ENCODE results near the gene ITPKC.

ITPKC gene

DNA sequence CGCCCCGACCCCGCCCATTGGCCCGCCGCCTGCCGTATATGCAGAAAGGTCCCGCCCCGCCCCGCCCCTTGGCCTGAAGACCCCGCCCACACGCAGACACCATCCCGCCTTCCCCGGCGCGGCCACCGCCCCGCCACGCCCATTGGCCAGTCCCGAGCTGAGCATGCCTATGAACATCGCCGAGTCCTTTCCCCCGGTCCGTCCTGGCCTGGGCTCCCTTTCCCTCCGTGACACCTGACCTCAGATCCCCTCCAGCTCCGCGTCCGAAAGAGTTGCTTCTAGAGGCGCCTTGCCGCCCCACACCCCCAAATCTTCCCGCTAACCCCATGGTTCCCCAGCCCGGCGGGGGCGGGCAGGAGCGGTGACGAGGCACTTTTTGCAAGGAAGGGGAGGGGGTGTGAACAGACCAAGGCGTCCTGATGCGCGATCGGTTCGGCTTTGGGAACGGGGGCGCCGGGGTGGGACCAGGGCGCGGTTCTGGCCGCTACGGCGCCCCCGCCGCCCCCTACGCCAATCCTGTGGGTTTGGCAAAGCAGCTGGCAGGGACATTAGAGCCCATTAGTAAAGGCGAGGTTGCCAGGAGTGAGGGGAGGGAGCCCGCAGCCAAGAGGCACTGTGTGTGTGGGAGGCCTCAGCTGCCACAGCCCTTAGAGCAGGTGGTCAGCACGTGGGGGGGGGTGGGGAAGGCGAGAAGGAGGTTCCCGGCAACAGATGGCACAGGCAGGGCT is 26.1 kb upstream of the ITPKC start:
- peak; percentile 92 to 93 for DNase-seq

DNA sequence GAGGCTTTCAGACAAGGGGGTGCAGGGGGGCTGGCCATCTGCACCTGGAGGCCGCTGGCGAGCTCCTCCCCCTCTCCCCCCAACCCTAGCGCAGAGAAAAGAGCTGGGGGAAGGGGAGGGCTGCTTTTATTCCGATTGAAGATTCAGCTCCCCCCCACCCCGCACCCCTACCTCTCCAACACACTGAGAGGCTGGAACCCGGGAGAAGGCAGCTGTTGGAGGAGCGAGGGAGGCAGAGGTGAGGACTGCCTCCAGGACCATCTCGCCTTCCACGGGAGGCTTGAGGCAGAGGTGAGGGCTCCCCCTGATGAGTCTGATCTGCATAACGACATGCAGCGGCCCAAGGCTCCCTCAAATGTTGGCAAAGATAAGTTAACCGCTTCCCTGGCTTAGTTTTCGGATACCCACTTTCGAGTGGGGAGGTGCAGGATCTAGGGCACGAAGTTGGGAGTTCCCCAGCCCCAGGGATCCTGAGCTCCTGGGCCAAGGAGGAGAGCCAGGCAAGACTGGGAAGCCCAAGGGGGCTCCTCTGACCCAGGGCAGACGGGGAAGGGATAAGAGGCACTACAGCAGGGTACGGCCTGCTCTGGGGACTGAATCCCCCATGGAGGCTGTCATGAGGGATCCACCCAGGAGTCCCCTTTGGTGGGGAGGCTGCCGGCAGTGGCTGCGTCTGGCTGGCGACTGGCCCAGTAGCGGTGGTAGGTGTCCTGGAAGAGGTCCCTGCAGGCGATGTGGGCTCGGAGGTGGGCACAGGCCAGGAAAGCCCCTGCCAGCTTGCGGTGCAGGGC is 25.3 kb upstream of the ITPKC start:
- peak in 1 of 2 experiments; percentile 91 for DNase-seq

DNA sequence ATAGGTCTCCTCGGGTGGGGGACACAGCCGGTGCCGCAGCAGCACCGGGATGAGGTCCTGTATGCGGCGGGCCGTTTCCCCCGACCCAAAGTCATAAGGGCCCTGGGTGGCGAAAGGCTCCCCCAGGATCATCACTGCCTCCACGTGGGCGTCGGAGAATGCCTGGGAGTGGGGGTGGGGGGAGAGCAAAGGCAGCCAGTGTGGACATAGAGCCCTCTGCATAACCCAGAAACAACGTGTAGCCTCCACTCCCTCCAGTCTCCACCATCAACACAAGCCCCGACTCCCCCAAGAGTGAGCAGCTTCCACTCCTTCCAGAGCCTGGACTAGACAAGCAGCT is 24.7 kb upstream of the ITPKC start:
- no peak for DNase-seq

DNA sequence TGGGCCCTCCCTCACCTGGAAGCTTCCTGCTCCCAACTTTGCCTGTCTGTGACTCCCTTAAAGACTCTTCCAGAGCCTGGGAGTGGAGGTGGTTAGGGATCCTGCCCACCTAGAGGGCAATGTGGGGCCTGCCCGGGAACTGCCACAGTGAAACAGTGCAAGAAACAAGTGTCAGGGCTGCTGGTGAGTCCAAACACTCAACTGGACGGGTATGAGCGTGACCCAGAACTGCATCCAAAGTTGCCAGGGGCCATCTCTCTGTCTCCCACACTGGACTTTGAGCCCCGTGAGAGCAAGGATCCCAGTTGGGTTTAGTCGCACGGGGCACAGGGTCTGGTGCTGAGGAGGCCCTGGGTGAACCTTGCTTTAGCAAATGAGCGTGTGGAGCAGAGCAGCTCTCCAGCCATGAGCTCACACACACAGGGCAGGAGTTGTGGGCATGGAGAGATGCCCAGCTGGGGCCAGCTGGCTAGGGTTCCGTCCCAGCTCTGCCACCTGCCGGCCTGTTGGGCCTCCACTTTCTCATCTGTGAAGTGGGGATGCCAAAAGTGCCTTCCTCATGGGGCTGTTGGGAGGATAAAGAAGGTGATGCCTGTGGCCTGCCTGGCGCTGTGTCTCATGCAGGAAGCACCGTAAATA is 23.6 kb upstream of the ITPKC start:
- no peak for DNase-seq

DNA sequence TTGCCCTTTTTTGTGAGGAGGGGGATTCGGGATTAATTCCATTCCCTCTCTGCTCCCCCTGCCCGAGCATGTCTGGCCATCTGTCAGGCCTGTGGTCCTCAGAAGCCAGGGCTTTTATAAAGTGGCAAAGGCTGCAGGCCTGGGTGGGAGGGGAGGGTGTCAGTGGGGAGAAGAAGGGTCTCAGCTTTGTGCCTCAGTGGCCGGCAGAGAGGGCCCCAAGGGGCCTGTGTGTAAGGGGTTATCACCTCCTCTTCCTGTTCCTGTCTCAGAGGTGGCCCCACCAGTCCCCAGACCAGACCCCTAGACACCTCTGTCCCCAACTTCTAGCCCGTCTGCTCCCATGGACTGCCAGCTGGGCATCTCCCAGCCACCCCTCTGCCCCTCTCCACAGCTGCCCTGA is 23.0 kb upstream of the ITPKC start:
- DNase-seq: no peak

DNA sequence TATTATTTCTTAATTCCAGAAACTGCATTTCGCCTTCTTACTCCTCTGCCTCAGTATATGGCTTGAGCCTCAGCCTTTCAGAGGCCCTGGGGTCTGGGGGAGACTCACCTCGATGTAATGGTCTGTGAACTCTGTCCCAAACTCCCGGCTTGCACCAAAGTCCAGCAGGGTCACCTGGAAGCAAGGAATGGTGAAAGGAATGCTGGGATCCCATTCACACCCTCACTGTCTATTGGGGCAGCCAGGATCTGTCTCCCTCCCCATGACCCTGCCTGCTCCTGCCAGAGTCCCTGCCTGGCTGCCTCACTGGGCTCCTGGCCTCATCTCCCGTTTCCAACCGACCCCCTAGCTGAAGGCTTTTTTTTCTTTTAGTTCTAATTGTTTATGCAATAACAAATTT is 21.0 kb upstream of the ITPKC start:
- no peak for DNase-seq

DNA sequence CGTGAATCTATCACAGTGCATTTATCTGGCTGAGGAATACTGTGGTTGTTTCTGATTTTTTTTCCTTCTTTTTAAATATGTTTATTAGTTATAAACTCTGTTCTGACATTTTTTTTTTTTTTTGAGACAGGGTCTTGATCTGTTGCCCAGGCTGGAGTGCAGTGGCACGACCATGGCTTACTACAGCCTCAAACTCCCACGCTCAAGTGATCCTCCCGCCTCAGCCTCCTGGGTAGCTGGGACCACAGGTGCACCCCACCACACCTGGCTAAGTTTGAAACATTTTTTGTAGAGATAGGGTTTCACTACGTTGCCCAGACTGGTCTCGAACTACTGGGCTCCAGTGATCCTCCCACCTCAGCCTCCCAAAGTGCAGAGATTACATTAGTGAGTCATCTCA is 19.9 kb upstream of the ITPKC start:
- DNase-seq: no peak

DNA sequence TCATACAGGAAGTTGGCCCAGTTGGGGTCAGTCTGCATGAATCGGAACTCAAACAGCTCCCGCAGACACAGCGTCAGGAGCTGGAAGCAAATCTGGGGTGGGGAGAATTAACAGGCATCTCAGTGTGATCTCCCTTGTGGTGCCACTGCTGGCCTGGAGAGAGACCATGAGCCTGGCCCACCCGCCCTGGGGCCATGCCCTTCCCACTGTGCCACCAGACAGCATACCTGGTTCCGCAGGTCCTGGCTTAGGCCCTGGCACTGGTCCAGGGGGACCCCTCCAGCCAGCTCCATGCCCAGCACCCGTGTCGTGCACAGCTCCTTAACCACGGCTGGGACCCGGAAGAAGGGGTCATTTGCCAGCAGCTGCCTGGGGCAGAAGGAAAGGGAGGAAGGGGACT is 16.8 kb upstream of the ITPKC start:
- DNase-seq: no peak

DNA sequence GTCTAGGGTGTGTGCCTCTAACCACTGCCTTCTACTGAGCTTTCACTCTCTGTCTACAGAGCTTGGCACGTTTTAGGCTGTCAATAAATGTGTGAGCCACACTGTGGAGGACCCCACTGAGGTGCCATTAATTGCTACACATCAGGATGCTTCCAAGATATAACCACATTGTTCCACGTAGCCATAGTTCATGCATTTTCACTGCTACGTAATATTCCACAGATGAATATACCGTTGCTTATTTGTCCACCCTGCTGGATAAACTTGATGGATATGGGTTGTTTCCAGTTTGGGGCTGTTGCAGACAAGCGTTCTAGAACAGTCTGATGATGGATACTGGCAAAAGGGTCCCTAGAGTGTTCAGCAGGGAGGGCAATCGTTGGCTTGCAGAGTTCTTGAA is 15.2 kb upstream of the ITPKC start:
- DNase-seq: no peak

DNA sequence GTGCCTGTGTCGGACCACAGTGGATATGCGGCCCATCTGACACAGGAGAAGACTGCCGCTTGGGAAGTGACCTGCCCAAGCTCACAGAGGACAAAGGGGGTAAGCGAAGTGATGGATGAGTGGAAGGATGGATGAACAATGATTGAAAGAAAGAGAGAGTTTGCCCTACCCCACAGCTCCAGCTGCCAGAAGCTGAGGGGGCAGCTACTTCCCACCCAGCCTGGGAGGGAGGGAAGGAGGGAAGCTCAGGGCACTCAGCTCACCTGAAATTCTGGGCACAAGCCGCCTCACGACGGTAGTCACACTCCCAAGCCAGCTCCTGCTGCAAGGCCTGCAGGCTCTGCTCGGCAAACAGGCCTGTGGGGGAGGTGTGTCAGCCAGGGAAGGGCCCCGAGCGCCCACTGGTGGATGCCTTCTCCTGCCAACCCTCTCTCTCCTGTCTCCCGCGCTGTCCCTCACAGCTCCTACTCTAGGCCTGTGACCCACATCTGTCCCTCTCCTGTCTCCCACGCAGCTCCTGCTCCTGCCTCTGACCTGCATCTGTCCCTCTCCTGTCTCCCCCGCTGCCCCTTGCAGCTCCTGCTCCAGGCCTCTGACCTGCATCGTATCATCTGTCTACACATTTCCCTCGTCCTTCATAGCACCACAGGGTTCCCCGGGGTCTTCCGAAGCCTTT is 14.4 kb upstream of the ITPKC start:
- peak in 1 of 2 experiments; percentile 5 for DNase-seq

DNA sequence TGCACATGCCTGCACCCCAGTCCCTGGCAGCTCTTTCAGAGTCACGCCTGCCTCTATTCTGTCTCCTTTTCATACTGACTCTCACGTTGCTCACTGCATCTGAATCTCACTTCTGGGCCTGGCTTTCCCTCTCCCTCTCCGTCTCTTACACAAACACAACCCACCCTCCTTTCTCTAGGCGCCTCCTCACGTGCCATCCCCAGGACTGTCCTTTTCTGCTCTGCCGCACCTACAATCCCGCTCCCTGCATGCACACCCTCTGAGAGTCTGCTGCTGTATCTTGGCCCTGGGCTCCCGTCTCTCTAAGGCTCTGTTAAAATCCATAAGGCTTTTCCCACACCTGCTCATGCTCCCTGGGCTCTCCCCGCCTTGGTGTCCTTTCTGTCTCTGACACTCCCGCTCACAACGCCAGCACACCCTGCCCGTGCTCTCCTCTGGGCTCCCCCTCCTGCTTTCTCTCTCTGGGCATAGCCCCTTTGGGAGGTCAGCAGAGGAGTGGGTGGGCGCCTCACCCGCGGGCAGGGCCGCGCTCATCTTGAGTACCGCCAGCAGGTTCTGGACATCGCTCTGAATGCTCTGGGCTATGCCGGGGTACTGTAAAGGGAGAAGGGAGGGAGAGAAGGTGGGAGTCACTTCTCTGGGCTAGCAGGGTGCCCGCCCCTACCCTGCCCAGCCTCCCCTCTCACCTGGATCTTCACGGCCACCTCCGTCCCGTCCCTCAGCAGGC is 13.7 kb upstream of the ITPKC start:
- DNase-seq: no peak

DNA sequence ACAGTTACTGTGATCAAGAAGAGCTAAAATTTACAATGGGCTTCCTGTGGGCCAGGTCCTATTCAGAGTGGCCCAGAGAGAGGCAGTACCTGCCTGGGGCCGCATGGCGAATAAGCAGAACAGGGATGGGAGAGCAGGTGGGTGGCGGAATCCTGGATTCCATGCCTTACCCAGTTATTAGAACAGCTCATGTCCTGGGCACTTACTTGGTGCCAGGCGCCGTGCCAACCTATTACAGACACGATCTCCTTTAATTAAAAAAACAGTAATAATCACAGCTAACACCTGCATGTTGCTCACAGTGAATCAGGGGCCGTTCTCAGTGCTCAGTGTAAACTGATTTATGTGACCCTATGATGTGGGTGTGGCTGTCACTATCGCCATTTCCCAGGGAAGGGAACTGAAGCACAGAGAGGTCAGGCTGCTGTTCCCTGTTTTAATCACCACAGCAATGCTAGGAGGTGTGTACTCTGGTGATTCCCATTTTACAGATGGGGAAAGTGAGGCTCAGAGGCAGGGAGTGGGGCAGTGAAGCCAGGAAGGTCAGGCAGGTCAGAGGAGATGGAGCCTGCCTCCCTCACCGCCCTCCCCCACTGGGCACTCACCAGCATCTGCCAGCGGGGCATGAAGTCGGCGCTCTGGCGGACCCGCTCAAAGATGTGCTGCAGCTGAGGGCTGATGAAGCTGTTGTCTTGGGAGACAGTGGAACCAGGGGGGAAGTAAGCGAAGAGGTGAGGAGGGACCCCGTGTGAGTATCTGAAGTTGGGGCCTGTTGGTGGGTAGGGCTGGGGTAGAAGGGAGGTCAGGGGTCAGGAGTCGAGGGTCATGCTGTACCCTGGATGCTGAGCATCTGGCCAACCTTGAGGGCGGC is 12.2 kb upstream of the ITPKC start:
- DNase-seq: no peak

DNA sequence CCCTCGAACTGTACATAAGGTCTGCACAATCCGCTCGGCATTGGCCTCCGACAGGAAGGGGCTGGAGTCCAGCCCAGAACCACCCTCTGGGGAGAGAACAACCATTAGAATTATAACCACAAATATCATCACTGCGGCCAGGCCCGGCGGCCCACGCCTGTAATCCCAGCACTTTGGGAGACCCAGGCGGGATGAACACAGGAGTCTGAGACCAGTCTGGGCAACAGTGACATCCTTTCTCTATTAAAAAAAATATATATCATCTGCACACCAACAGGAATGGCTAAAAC is 11.6 kb upstream of the ITPKC start:
- DNase-seq: no peak

DNA sequence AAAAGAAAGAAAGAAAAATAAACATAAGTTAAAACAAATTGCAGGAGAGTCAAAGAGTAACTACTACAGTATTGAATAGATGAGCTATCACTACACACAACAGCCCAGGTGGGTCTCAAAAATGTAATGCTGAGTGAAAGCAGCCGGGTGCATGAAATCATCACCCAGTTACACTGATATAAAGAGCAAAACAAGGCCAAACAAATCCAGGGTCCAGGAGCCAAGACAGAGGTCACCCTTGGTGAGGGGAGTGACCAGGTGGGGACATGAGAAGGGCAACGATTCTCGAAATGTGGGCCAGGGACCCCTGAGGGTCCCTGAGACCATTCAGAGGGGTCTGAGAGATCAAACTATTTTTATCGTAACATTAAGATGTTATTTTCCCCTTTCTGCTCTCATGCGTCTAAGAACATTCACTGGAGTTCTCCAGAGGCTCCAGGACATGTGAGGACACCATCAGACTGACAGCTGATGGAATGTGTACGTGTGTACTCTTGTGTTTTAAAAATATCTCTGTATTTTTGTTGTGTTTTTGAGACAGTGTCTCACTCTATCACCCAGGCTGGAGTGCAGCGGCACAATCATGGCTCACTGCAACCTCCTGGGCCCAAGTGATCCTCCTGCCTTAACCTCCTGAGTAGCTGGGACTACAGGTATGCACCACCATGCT is 10.8 kb upstream of the ITPKC start:
- no peak for DNase-seq

DNA sequence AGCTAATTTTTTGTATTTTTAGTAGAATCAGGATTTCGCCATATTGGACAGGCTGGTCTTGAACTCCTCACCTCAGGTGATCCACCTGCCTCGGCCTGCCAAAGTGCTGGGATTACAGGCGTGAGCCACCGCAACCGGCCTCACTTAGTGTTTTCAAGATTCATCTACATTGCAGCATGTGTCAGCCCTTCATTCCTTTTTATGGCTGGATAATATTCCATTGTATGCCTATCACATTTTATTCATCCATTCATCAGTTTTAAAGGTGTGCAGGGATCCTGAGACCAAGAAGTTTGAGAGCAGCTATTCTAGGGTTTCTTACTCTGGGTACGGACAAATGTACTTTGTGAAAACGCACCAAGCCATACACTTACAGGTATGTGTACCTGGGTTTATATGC is 9.3 kb upstream of the ITPKC start:
- no peak for DNase-seq

DNA sequence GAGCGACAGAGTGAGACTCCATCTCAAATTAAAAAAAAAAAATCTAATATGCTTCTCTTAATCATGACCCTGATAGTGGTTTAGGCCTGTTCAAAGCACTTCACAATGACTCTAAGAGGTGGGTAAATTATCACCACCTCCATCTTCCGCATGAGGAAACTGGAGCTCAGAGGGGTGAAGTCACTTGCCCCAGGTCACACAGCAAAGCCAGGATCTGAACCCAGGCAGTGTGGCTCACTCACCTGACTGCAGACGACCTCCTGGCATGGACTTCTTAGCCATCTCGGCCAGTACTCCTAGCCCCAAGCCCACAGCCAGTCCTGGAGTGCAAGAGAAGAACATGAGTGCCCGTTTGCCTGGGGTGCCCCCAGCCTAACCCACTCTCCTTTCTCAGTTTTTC is 7.1 kb upstream of the ITPKC start:
- DNase-seq: no peak

DNA sequence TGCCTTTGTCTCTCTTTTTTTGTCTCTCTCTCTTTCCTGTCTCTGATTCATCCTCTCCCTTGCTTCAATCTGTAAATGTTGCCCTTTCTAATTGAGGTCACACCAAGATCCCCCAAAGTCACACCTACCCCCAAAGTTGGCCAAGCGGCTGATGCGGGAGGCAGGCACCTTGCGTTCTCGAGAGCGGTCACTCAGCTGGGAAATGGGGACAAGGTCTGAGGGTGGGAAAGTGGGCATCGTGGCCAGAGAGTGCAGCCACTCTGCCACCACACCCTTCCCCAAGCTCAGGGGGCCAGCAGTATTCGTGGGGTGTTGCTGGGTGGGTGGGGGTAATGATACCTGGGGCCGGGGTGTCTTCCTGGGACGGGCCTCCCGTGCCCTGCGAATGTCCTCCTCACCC is 3.0 kb upstream of the ITPKC start:
- no peak for DNase-seq

DNA sequence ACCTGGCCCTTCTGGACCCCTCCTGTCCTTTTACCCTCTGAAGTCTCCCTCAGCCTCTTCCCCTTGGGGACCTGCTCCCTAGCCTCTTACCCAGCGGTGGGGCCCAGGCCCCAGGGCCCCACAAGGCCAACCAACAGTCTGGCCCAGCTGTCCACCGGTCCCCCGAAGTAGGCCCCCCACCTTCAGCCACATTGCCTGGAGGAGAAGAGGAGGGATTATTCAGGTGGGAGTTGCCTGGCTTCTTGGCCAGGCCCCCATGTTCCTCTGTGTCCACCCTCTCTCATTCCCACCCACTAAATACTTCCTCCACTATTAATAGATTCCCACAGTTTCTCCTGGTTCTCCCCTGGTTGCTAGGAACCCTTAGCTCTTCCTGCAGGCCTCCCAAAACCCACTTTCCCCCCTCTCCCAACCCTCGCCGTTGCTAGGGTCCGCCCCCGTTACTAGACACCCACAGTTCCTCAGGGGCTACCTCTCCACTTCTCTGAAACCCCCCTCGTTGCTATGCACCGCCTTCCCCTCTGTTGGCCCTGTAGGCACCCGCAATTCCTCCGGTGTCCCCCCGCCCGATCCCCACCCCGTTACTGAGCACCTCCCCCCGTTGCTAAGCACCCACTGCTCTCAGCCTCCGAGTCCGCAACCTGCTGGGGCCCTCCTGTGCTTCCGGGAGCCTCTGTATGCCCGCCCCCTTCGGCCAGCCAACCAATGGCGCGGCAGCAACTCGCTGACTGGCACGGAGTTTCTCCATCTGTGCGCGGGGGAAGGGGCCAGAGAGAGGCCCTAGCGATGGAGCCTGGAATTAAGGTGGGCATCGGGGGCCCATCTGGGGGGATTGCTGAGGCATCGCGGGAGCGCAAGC is 2.2 kb upstream of the ITPKC start:
- peak; percentile 94 to 95 for DNase-seq

DNA sequence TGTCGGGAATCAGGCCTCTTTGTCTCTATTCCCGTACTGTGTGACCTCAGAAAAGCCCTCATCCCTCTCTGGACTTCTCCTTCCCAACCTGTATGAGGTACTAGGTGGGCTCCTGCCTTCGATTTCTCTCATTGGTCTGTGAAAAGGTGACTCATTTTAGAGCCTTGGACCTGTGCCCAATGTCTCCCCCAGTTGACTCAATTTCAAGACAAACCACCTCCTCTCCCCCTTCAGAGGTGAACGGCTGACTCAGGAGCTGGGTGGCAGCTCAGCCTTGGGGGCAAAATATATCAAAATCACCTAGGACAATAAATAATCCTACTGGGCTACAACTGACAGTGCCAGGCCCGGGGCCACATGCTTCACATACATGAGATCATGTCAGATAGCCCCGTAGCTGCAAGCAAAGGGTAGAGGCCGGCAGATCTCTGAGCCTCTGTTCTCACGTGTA is 856 bp upstream of the ITPKC start:
- DNase-seq: no peak

DNA sequence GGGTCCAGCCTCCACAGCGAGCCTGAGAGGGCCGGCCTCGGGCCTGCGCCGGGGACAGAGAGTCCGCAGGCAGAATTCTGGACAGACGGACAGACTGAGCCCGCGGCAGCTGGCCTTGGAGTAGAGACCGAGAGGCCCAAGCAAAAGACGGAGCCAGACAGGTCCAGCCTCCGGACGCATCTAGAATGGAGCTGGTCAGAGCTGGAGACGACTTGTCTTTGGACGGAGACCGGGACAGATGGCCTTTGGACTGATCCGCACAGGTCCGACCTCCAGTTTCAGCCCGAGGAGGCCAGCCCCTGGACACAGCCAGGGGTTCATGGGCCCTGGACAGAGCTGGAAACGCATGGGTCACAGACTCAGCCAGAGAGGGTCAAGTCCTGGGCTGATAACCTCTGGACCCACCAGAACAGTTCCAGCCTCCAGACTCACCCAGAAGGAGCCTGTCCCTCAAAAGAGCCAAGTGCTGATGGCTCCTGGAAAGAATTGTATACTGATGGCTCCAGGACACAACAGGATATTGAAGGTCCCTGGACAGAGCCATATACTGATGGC is 490 bp downstream of the ITPKC start:
- no peak for DNase-seq
